ENCODE data around the gene LAPTM5. TPM values are rescaled to one million over a fixed set of nuclear protein-coding genes. Genes with fewer than 3 reads are reported as not detected.
A peak's percentile ranks its signal among the peaks of the same experiment; 100 is the strongest.

The LAPTM5 gene
- total and polyA plus RNA-seq, 10 of the 15 experiments (the other 5 are each of a cell fraction or from before 2014, with no cell fraction given) = 24.1 to 1,034 (median 687) TPM

DNA sequence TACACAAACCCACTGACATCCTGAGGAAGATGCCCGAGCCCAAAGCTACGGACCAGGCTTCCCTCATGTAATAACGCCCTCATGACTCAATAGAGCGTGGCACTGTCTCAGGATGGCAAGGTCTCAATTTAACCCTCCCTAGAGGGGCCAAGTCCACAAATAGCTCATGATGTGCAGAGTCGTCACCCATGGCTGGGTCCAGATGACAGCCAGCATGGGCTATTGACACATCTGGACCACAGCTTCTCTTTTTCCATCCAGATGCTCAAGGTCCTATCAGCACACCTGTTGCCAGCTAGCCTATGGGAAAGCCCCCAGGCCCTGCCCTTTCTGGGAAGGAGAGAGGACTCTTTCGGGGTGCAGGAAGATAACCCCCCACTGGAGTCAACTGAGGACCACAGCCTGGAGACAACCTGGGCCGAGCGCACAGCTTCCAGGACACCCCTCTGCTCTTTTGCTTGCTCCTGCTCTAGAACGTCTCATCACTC lies 2.8 kb downstream of the LAPTM5 start (continued):
- TF ChIP-seq ZNF207 (IDR thresholded peaks at IDR 0.05; ENCODE audit: borderline replicate concordance) (no peak; the same call in 1 of the 2 replicates), SMC3 (IDR thresholded peaks at IDR 0.05; ENCODE audit: borderline replicate concordance, low read length) (no peak; the same call in 1 of the 2 replicates), SMARCA5 (IDR thresholded peaks at IDR 0.05) (0 out of 2 replicates have a peak, but pooled peaks have one; percentile 18), NFXL1 (IDR thresholded peaks at IDR 0.05; ENCODE audit: borderline replicate concordance) (no peak), IKZF2 (IDR thresholded peaks at IDR 0.05) (peak; percentile 95), TCF12 (IDR thresholded peaks at IDR 0.05; ENCODE audit: low read depth, low read length) (peak; percentile 100), FOXK2 (IDR thresholded peaks at IDR 0.05) (no peak), FOXM1 (IDR thresholded peaks at IDR 0.05; ENCODE audit: low read depth, low read length) (no peak), YY1 (IDR thresholded peaks at IDR 0.05; ENCODE audit: low read depth, low read length) (peak; percentile 51), POLR2AphosphoS5 (IDR thresholded peaks at IDR 0.05; ENCODE audit: low read length) (peak; percentile 71), BCL3 (IDR thresholded peaks at IDR 0.05; ENCODE audit: borderline replicate concordance, insufficient read depth, low read depth, low read length, poor library complexity, severe bottlenecking) (peak; percentile 92), ZBED1 (IDR thresholded peaks at IDR 0.05; ENCODE audit: borderline replicate concordance) (peak; percentile 97), SIN3A (IDR thresholded peaks at IDR 0.05; ENCODE audit: low read depth, low read length) (peak; percentile 95), ZZZ3 (IDR thresholded peaks at IDR 0.05; ENCODE audit: control insufficient read depth, insufficient read length, low read depth) (no peak), CHD4 (IDR thresholded peaks at IDR 0.05) (no peak), IKZF1 (conservative IDR thresholded peaks at IDR 0.05) (peak; percentile 98), IRF5 (IDR thresholded peaks at IDR 0.05; ENCODE audit: borderline replicate concordance) (no peak), TAF1 (IDR thresholded peaks at IDR 0.05; ENCODE audit: borderline replicate concordance, low read depth, low read length) (no peak), CHD2 (IDR thresholded peaks at IDR 0.05; ENCODE audit: borderline replicate concordance, low read depth, low read length) (peak; percentile 76; the same call in 1 of the 2 replicates)
- TF ChIP-seq, protein P1, sequence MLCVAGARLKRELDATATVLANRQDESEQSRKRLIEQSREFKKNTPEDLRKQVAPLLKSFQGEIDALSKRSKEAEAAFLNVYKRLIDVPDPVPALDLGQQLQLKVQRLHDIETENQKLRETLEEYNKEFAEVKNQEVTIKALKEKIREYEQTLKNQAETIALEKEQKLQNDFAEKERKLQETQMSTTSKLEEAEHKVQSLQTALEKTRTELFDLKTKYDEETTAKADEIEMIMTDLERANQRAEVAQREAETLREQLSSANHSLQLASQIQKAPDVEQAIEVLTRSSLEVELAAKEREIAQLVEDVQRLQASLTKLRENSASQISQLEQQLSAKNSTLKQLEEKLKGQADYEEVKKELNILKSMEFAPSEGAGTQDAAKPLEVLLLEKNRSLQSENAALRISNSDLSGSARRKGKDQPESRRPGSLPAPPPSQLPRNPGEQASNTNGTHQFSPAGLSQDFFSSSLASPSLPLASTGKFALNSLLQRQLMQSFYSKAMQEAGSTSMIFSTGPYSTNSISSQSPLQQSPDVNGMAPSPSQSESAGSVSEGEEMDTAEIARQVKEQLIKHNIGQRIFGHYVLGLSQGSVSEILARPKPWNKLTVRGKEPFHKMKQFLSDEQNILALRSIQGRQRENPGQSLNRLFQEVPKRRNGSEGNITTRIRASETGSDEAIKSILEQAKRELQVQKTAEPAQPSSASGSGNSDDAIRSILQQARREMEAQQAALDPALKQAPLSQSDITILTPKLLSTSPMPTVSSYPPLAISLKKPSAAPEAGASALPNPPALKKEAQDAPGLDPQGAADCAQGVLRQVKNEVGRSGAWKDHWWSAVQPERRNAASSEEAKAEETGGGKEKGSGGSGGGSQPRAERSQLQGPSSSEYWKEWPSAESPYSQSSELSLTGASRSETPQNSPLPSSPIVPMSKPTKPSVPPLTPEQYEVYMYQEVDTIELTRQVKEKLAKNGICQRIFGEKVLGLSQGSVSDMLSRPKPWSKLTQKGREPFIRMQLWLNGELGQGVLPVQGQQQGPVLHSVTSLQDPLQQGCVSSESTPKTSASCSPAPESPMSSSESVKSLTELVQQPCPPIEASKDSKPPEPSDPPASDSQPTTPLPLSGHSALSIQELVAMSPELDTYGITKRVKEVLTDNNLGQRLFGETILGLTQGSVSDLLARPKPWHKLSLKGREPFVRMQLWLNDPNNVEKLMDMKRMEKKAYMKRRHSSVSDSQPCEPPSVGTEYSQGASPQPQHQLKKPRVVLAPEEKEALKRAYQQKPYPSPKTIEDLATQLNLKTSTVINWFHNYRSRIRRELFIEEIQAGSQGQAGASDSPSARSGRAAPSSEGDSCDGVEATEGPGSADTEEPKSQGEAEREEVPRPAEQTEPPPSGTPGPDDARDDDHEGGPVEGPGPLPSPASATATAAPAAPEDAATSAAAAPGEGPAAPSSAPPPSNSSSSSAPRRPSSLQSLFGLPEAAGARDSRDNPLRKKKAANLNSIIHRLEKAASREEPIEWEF (IDR thresholded peaks at IDR 0.05; ENCODE audit: insufficient replicate concordance, low read depth, low read length) = peak; percentile 81
- TF ChIP-seq, protein P2, sequence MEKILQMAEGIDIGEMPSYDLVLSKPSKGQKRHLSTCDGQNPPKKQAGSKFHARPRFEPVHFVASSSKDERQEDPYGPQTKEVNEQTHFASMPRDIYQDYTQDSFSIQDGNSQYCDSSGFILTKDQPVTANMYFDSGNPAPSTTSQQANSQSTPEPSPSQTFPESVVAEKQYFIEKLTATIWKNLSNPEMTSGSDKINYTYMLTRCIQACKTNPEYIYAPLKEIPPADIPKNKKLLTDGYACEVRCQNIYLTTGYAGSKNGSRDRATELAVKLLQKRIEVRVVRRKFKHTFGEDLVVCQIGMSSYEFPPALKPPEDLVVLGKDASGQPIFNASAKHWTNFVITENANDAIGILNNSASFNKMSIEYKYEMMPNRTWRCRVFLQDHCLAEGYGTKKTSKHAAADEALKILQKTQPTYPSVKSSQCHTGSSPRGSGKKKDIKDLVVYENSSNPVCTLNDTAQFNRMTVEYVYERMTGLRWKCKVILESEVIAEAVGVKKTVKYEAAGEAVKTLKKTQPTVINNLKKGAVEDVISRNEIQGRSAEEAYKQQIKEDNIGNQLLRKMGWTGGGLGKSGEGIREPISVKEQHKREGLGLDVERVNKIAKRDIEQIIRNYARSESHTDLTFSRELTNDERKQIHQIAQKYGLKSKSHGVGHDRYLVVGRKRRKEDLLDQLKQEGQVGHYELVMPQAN (conservative IDR thresholded peaks at IDR 0.05) = peak; percentile 88

All from GM12878 (cell line).